ENCODE measurements around the gene COBLL1.
"Not testable (repeated sequence)": the region's sequence is repeated elsewhere in the genome, so short reads cannot be mapped to it uniquely, and the experiment has no call there.

The COBLL1 gene

DNA sequence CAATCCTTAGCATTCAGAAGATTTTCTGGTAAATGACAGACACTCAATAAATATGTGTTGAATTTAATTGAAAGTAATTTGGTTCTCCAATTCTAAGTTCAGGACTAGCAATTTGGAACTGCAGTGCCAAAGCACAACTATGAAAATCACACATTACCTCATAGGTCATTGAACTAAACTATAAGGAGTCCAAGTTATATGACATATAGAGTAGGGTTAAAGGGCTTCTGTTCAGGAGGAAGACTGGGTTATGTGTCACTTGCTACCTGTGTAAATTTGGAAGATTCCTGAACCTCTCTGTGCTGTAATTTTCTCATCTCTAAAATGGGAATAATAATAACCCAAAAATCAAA, 27.8 kb upstream of the COBLL1 start:
- H3K4me3 ChIP-seq (ENCODE audit: low read depth, low read length): no peak overlapping the region
- TF ChIP-seq, protein P1, sequence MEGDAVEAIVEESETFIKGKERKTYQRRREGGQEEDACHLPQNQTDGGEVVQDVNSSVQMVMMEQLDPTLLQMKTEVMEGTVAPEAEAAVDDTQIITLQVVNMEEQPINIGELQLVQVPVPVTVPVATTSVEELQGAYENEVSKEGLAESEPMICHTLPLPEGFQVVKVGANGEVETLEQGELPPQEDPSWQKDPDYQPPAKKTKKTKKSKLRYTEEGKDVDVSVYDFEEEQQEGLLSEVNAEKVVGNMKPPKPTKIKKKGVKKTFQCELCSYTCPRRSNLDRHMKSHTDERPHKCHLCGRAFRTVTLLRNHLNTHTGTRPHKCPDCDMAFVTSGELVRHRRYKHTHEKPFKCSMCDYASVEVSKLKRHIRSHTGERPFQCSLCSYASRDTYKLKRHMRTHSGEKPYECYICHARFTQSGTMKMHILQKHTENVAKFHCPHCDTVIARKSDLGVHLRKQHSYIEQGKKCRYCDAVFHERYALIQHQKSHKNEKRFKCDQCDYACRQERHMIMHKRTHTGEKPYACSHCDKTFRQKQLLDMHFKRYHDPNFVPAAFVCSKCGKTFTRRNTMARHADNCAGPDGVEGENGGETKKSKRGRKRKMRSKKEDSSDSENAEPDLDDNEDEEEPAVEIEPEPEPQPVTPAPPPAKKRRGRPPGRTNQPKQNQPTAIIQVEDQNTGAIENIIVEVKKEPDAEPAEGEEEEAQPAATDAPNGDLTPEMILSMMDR (conservative IDR thresholded peaks at IDR 0.05; ENCODE audit: low read depth, low read length): no peak
- DNase-seq (ENCODE audit: low read depth): no peak

DNA sequence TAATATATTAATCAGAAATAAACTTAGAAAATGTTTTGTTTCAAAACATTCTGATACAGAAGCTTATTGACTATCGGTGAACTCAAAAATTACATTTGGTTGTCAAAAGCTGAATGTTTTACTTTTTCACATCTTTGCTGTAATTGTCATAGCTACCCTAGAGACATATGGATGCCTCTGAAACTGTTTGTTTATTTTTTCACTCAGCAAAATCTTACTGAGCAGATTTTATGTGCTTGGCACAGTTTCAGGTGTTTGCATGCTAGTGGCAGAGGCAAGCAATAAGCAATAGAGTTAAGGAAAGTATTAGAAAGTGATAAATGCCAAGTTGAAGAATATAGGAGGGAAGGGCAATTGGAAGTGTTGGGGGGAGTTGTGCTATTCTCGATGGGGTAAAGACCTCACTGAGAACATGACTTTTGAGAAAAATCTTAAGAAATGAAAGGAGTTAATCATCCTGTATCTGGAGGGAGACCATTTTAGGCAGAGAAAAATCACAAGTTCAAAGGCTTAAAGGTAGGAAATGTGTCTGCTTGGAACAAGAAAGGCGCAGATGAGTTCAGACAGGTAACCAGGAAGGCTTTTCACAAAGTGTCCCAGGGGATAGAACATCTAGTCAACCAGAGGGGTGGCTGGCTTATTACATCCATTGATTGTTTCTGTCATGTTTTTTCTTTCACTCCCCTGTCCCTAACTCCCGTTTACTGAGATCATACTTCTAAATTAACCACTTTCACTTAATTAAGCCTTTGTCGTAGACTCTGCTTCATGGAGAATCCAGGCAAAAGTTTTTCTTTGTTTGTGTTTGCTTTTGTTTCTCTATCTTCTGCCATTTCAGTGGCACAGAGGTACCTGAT, 27.2 kb upstream of the COBLL1 start:
- peak; percentile 55 for DNase-seq (ENCODE audit: low read depth)
- TF ChIP-seq, protein P1 (conservative IDR thresholded peaks at IDR 0.05; ENCODE audit: low read depth, low read length): no peak
- H3K4me3 ChIP-seq (ENCODE audit: low read depth, low read length): no peak overlapping the region

DNA sequence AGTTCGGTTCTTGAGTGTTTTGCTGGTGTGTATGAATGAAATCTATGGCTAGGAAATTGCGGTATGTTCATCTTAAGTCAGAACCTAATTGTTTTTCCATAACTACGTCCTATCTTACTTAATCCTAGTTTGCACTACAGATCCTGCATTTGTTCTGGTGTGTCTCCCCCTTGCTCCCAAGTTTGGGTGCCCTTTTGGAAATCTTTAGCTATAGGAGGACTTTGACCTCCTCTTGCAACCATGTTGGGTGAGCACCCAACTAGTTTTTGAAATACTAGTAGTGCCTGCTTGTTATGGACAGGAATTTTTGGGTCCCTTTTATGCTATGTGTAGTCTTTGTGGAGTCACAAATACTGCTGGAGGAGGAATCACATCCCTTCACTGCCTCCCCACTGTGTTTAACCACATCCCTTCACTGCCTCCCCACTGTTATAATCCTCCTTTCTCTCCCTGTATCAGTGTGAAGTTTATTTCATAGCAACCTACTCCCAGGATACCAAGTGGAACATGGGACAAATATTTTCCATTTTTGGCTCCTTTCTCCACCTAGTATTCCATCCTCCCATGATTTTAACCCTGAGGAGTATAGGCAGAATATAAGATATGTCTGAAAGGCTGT, 26.3 kb upstream of the COBLL1 start:
- peak; percentile 46 for DNase-seq (ENCODE audit: low read depth)
- TF ChIP-seq, protein P1 (conservative IDR thresholded peaks at IDR 0.05; ENCODE audit: low read depth, low read length): no peak
- no peak overlapping the region for H3K4me3 ChIP-seq (ENCODE audit: low read depth, low read length)

DNA sequence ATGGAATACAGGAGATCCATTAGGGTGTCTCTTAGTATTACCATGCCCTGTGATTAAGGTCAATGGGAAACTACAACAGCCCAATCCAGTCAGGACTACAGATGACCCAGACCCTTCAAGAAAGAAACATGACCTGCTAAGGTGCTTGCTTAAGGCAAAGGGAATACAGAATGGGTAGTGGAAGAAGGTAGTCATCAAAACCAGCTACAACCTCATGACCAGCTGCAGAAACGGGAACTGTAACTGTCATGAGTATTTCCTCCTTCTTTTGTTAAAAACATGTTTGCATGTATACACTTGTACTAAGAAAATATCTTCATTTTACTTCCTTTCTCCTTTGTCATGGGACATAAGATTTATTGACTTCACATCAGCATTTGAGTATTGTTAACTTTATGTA, 24.8 kb upstream of the COBLL1 start:
- not testable (repeated sequence) for H3K4me3 ChIP-seq (ENCODE audit: low read depth, low read length); DNase-seq (ENCODE audit: low read depth)

DNA sequence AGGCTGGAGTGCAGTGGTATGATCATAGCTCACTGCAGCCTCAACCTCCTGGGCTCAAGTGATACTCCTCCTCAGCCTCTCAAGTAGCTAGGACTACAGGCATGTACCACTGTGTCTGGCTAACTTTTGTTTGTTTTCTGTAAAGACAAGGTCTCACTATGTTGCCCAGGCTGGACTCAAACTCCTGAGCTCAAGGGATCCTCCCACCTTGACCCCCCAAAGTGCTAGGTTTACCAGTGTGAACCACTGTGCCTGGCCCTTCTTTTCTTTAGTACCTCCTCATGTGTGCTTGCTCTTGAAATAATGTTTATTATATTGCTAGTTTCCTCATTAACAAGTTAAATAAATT, 19.0 kb upstream of the COBLL1 start:
- DNase-seq (ENCODE audit: low read depth): no peak
- TF ChIP-seq, protein P1 (conservative IDR thresholded peaks at IDR 0.05; ENCODE audit: low read depth, low read length): no peak
- H3K4me3 ChIP-seq (ENCODE audit: low read depth, low read length): no peak overlapping the region

DNA sequence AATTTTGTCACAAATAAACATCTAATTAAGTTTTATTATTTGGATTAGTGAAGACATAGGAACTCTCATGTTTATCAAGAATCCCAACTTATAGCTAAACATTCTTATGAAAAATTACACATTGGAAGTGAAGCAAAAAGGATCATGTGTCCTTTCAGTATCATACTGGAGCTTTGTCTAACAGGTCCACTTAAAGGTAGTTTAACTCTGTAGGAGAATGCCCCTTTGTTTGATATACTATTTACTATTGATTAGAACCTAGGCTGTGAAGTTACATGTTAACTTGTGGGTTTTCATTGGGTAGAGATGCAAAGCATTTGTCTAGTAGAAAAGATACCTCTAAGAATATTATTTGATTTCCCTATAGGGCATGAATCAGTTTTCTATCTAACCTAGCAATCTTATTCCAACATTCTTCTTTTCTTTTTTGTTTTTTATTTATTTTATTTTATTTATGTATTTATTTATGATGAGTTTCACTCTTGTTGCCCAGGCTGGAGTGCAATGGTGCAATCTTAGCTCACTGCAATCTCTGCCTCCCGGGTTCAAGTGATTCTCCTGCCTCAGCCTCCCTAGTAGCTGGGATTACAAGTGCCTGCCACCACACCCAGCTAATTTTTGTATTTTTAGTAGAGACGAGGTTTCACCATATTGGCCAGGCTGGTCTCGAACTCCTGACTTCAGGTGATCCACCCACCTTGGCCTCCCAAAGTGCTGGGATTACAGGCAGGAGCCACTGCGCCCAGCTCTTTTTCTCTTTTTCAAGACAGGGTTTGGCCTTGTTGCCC, 18.5 kb upstream of the COBLL1 start:
- not testable (repeated sequence) for DNase-seq (ENCODE audit: low read depth); H3K4me3 ChIP-seq (ENCODE audit: low read depth, low read length)

DNA sequence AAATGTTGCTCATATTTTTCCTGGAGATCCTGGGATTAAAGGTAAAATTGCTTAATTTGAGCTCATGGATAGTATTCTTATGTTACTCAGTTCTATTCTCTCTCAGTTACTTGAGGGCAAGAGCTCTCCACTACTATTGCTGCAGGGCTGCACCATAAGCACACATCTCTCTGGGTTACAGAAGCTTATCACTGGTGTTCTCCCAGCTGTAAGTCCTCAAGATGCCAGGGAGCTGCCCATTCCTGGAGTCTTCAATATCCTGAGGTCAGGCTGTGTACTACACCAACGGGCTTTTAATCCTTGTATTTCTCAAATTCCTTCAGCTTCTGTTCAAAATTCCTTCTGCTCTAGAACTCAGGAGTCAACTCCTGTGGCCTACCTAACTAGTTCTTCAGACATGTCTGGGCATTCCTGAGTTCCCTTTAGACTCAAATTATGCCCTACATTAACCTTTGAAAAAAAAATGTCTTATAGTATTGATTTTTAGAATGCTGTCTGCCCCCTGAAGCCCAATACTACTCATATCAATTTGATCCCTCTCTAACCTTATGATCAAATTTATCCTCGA, 17.7 kb upstream of the COBLL1 start:
- DNase-seq (ENCODE audit: low read depth): no peak
- TF ChIP-seq, protein P1 (conservative IDR thresholded peaks at IDR 0.05; ENCODE audit: low read depth, low read length): no peak
- no peak overlapping the region for H3K4me3 ChIP-seq (ENCODE audit: low read depth, low read length)
